A673 (cell line): Measurements from ENCODE around the gene STT3B.

Experiments used
- CTCF ChIP-seq: fragments of 300-800, 200-600 bp; sonication (generic); conservative IDR thresholded peaks from 2 replicates; pipeline ENCODE4 v1.5.1; 2017; ENCODE audit warnings: low read depth, mild to moderate bottlenecking, antibody characterized with exemption, low read length, moderate library complexity, mixed read lengths
- EZH2 ChIP-seq: fragments of 200-600 bp; sonication (generic); IDR thresholded peaks from 2 replicates; pipeline ENCODE4 v1.6.1; 2017; ENCODE audit warnings: borderline replicate concordance, low read depth, mild to moderate bottlenecking, mixed read lengths, antibody characterized with exemption, low read length; ENCODE audit not compliant: poor library complexity, severe bottlenecking

- TF ChIP-seq EZH2 (no peak), CTCF (no peak)
Measured at GRCh38 chr3:31573036-31573779, 40.5 kb downstream of the STT3B start.
